GM12878 (cell line): ENCODE measurements around the gene CENPP. TPM values are rescaled to one million over a fixed set of nuclear protein-coding genes. Genes with fewer than 3 reads are reported as not detected.

Source experiments
- ATAC-seq: fragments of 200-7000 bp; cut with Tn5 transposase; 3 replicates; pipeline ENCODE4 v1.9.1; 2020; ENCODE audit warnings: mild to moderate bottlenecking, moderate library complexity
- BruUV-seq: library from RNA; stranded (reverse); fragments of 400-500 nt; replicated peaks from 2 replicates; lab custom pipeline; 2021; lab: Mats Ljungman, UMichigan
- CTCF ChIA-PET: fragments of 300-600 bp; sonication (Branson Sonifier 250); formaldehyde crosslinking; extraction: SDS; loops from one replicate; lab custom pipeline; 2021; ENCODE audit warnings: inconsistent platforms; lab: Yijun Ruan, JAX
- POLR2A ChIA-PET: fragments of 350-600 bp; formaldehyde crosslinking; extraction: SDS; loops from one replicate; lab custom pipeline; 2021; ENCODE audit warnings: inconsistent platforms; lab: Charles Lee
- RAD21 ChIA-PET: fragments of 300-600 bp; sonication (Branson Sonifier 250); formaldehyde crosslinking; loops from one replicate; lab custom pipeline; 2023; ENCODE audit warnings: antibody characterized with exemption; ENCODE audit not compliant: unreplicated experiment; lab: Charles Lee
- SMC1A ChIA-PET: fragments of 300-600 bp; sonication (Branson Sonifier 250); formaldehyde crosslinking; loops from one replicate; lab custom pipeline; 2023; ENCODE audit not compliant: unreplicated experiment, uncharacterized antibody; lab: Charles Lee
- DNase-seq: peaks from one replicate; pipeline ENCODE4 v3.0.0-alpha.2; 2011; ENCODE audit warnings: low read depth, low spot score
- FAIRE-seq: peaks from 3 replicates; lab custom pipeline; 2011; peaks lifted over from hg19 to GRCh38; lab: Jason Lieb, UNC
- H2AFZ ChIP-seq: 2 replicates; pipeline ENCODE4 v1.6.0; 2011; ENCODE audit warnings: low read depth, low read length, control low read depth; ENCODE audit not compliant: control insufficient read depth
- H3K27ac ChIP-seq: 2 replicates; pipeline ENCODE4 v1.5.1; 2011; ENCODE audit warnings: control low read depth; ENCODE audit not compliant: control insufficient read depth, insufficient read depth
- H3K27me3 ChIP-seq, 2 experiments: replicated peaks in 1 of 2; 2 replicates each; pipeline versions ENCODE4 v1.6.0 to v1.6.1; 2011; ENCODE audit warnings: low read length in 1 of 2; ENCODE audit not compliant: control insufficient read depth in 2 of 2, insufficient read depth in 2 of 2
- H3K36me3 ChIP-seq, 2 experiments: 2 replicates each; pipeline ENCODE4 v1.5.1; 2011; ENCODE audit warnings: low read length in 1 of 2; ENCODE audit not compliant: control insufficient read depth in 2 of 2, insufficient read depth in 2 of 2
- H3K4me1 ChIP-seq: 2 replicates; pipeline ENCODE4 v1.6.1; 2011; ENCODE audit warnings: mild to moderate bottlenecking, low read length, moderate library complexity, mixed read lengths; ENCODE audit not compliant: control insufficient read depth, insufficient read depth
- H3K4me2 ChIP-seq: 2 replicates; pipeline ENCODE4 v1.6.0; 2011; ENCODE audit warnings: control low read depth; ENCODE audit not compliant: control insufficient read depth, insufficient read depth
- H3K4me3 ChIP-seq: fragments of 200-600 bp; sonication (generic); 2 replicates; pipeline ENCODE4 v1.5.1; 2016
- H3K79me2 ChIP-seq: 2 replicates; pipeline ENCODE4 v1.6.0; 2011; ENCODE audit warnings: low read length; ENCODE audit not compliant: control insufficient read depth, insufficient read depth
- H3K9ac ChIP-seq: 2 replicates; pipeline ENCODE4 v1.8.0; 2011; ENCODE audit warnings: low read length, control low read depth, mixed read lengths; ENCODE audit not compliant: control insufficient read depth, insufficient read depth
- H3K9me3 ChIP-seq: replicated peaks from 3 replicates; pipeline ENCODE4 v1.5.1; 2011; ENCODE audit warnings: mild to moderate bottlenecking, low read length; ENCODE audit not compliant: control insufficient read depth, insufficient read depth
- H4K20me1 ChIP-seq: 2 replicates; pipeline ENCODE4 v1.6.0; 2011; ENCODE audit not compliant: control insufficient read depth, insufficient read depth
- E4F1 ChIP-seq: fragments of 450-650 bp; IDR thresholded peaks from 2 replicates; pipeline ENCODE4 v1.6.1; 2018; ENCODE audit warnings: borderline replicate concordance, mild to moderate bottlenecking; ENCODE audit not compliant: partially characterized antibody
- GATAD2B ChIP-seq: fragments of 450-650 bp; conservative IDR thresholded peaks from 2 replicates; pipeline ENCODE4 v1.6.1; 2017; ENCODE audit warnings: low read depth, mild to moderate bottlenecking, moderate library complexity
- TARDBP ChIP-seq: IDR thresholded peaks from 2 replicates; pipeline ENCODE4 v1.6.1; 2016; ENCODE audit warnings: borderline replicate concordance
- TCF3 ChIP-seq: IDR thresholded peaks from 2 replicates; pipeline ENCODE4 v1.6.1; 2012; ENCODE audit warnings: low read depth, mild to moderate bottlenecking, low read length, borderline replicate concordance; ENCODE audit not compliant: insufficient read depth
- WGBS: methylation state at CpG from one replicate; pipeline ENCODE4 v1.1.6; 2016; ENCODE audit warnings: low lambda C conversion rate; ENCODE audit not compliant: insufficient replicate concordance, insufficient coverage; ENCODE audit errors: missing lambda C conversion rate; 5-methylcytosine and 5-hydroxymethylcytosine counted together
- in situ Hi-C: fragments of 300-500 bp; cut with MboI; formaldehyde crosslinking; loops from 9 replicates; pipeline ENCODE4 v1.14.3; 2018; ENCODE audit warnings: mixed read lengths
- intact Hi-C: fragments of 100-400 bp; cut with micrococcal nuclease; formaldehyde crosslinking; loops from one replicate; pipeline ENCODE4 v1.14.2; 2022; ENCODE audit not compliant: unreplicated experiment
- polyA plus RNA-seq, 11 experiments: library from polyadenylated mRNA; depleted of rRNA in 4 of 11; unstranded in 6 of 11; stranded (reverse) in 5 of 11; fragments of >200 nt; fragmentation: Nextera tagmentation in 4 of 11; fragmentation: Illumina TruSeq in 1 of 11; extraction: Ambion mirVana in 4 of 11; extraction: Trizol in 1 of 11; gene quantifications; 1 replicate in 1 of 11; 2 replicates in 10 of 11; pipeline versions ENCODE4 v1.2.1 to v1.2.3, GENCODE V29; 2011 to 2016; ENCODE audit warnings: inconsistent platforms in 2 of 11, missing spikeins in 2 of 11, low read depth in 1 of 11
- total RNA-seq, 4 experiments: library from RNA; depleted of rRNA in 3 of 4; stranded (reverse); fragments of >200 nt in 3 of 4; fragmentation: Illumina TruSeq in 1 of 4; extraction: Trizol in 1 of 4; gene quantifications; 2 replicates each; pipeline versions ENCODE4 v1.2.1 to v1.2.3, GENCODE V29; 2013 to 2021
- TF ChIP-seq, protein P1 (sequence below): IDR thresholded peaks from 2 replicates; pipeline ENCODE4 v1.6.1; 2012; ENCODE audit warnings: low read depth, low read length, improper control_type of control experiment

CENPP gene
- total and polyA plus RNA-seq, 10 of the 15 experiments (the other 5 are each of a cell fraction or from before 2014, with no cell fraction given): 9.4 to 31.4 (median 19.8) TPM

GRCh38 chr9:92655896-92656536 is 330.3 kb downstream of the CENPP start:
- H3K9ac ChIP-seq: no peak overlapping the region
- ATAC-seq: no peak
- 87% methylated on average over 9 of the region's 9 CpGs for WGBS
- CTCF ChIA-PET: no interaction called here
- no TSS peak for BruUV-seq
- H3K79me2 ChIP-seq: no peaks in the 10 kb centered on the region; the same call in 1 of the 2 replicates
- H3K36me3 ChIP-seq: peaks cover 9 to 27% of the 10 kb centered on the region in 2 experiments
- intact Hi-C loops (no loop called here), in situ Hi-C loops (no loop called here)
- RAD21 ChIA-PET: no interaction called here
- POLR2A ChIA-PET: no interaction called here
- no peaks in the 10 kb centered on the region for H3K27me3 ChIP-seq
- SMC1A ChIA-PET: no interaction called here
- FAIRE-seq: no peak
- H3K9me3 ChIP-seq: no peaks in the 10 kb centered on the region
- no peak overlapping the region for H2AFZ ChIP-seq
- no peaks in the 10 kb centered on the region; the same call in 1 of the 2 replicates for H3K4me1 ChIP-seq
- DNase-seq: no peak
- TF ChIP-seq TARDBP (no peak), TCF3 (no peak), E4F1 (no peak), GATAD2B (no peak)
- TF ChIP-seq, protein P1, sequence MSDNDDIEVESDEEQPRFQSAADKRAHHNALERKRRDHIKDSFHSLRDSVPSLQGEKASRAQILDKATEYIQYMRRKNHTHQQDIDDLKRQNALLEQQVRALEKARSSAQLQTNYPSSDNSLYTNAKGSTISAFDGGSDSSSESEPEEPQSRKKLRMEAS: no peak
- H4K20me1 ChIP-seq: peaks cover 4% of the 10 kb centered on the region; the same call in 1 of the 2 replicates
- H3K4me3 ChIP-seq: no peak overlapping the region
- H3K4me2 ChIP-seq: no peak overlapping the region
- no peak overlapping the region for H3K27ac ChIP-seq
